ENCODE data around the gene KHDC3L.

KHDC3L gene, protein sequence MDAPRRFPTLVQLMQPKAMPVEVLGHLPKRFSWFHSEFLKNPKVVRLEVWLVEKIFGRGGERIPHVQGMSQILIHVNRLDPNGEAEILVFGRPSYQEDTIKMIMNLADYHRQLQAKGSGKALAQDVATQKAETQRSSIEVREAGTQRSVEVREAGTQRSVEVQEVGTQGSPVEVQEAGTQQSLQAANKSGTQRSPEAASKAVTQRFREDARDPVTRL

DNA sequence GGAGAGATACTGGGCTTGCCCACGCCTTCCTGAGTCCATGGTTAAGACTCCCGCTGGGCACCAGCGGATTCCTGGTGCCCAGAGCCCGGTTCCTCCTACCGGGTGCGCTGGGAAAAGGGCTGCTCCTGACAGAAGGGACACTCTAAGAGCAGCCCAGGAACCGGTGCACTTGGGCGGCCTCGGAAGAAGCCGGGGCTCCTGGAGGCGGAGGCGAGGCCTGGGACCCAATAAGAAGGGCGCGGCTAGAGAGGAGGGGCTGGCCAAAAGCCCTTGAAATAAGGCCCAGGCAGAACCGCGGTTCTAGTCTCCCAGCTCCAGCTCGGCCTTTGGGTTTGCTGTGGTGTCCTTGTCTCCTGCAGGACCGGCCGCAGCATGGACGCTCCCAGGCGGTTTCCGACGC, at the start of gene KHDC3L:
TSS of gene KHDC3L (plus strand) at position 301 of the 400 bp plus-strand sequence. CDS start at position 373, 72 bp downstream.
- no peak for DNase-seq (ENCODE audit: low read depth, low spot score)

DNA sequence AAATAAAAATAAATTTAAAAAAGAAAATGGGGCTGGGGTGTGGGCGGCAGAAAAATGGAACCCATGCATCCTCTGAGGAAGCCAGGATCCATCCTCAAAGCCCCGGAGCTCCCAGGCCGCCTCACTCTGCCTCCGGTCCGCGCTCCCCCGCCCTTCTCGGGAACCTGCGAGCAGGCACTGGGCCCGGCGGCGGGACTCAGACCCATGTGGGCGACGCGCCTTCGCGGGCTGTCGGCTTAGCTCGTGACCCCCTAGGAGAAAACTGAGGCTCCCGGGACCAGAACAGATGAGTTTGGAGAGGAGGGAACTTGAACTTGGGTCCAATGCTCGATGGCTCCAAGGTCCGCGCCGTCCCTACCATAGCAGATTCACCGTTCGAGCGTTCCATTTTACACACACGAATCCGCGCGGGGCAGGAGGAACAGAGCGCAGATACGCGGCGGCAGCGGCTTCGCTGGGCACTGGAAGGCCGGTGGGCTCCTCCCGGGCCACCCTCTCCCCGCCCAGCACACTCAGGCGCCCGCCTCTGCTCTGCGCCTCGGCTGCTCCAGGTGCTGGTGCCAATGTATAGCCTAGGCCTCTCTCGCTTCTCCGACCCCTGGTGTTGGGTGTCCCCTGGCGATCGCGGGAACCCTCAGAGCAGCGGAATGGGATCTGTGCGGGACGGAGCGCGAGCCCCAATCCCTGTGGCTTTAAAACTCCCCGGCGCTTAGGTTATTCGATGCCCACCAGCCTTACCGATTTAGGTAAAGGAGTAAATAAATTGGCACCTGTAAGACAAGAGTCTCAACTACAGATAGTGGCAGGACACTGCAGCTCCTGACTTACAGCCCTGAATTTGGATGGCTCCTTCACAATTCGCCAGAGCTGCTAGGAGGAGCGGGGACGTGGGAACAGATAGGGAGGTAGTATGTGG, 47.6 kb upstream of the KHDC3L start:
- no peak for DNase-seq (ENCODE audit: low read depth, low spot score)

DNA sequence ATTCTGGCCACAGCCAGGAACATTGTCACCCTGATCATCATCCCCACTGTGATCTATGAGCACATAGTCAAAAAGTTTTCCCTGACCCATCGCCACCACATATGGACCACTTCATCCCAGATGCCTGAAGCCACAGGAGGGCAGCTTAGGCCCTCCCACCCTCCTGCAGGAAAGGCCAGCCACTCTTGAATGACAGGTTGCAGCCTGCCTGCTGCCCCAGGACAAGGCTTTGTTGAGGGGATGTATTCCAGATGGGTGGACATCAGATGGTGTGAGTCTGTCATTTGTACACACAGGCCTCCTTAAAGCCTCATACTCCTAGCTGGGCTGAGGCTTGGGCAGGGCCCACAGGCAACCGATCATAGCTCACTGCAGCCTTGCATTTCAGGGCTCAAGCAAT, 39.1 kb upstream of the KHDC3L start:
- DNase-seq (ENCODE audit: low read depth, low spot score) = no peak

DNA sequence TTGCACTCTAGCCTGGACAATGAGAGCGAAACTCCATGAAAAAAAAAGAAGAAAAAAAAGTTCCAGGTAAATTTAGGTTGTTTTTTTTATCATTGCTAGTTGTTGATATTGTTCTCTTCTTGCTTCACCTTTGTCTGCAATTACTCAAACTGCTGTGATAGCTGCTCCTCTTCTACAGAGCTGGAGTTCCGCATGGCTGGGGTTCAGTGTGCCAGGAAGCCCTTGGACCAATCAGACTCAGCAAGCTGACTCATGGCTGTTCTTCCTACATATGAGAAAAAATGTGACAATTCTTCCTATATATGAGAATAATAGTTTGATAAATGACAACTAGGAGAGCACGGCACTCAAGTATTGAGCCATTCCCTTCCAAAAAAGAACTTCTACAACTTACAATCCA, 36.8 kb upstream of the KHDC3L start:
- DNase-seq (ENCODE audit: low read depth, low spot score) = no peak

DNA sequence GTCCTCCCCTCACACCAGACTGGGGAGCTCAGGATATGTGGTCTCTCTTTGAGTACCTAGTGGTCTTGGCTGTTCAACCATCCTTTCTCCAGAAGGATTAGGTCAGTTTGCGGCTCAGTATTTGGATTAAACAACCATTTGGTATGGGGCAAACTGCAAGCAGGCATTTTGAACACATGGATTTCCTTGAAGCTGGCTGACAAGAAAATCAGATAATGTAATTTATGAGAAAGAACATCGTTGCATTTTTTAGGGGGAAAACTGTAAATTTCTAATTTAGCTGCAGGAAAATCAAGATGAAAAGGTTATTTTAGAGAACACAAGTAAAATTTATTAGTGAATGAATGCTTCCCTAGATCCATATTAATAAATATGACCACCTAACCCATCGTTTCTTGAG, 33.7 kb upstream of the KHDC3L start:
- DNase-seq (ENCODE audit: low read depth, low spot score) = no peak

DNA sequence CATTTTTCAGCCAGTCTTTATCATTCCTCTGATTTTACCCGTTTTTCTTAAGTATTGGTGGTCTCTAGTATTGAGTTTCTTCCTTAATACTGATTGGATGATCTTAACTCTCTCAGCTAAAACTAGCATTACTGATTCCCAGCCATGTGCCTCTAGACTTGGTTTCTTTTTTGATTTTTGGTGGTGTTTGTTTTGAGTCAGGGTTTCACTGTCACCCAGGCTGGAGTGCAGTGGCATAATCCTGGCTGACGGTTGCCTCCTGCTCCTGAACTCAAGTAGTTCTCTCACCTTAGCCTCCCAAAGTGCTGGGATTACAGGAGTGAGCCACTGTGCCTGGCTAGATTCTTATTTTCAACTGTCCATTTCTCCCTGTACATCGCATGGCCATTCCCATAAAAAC, 33.3 kb upstream of the KHDC3L start:
- no peak for DNase-seq (ENCODE audit: low read depth, low spot score)

DNA sequence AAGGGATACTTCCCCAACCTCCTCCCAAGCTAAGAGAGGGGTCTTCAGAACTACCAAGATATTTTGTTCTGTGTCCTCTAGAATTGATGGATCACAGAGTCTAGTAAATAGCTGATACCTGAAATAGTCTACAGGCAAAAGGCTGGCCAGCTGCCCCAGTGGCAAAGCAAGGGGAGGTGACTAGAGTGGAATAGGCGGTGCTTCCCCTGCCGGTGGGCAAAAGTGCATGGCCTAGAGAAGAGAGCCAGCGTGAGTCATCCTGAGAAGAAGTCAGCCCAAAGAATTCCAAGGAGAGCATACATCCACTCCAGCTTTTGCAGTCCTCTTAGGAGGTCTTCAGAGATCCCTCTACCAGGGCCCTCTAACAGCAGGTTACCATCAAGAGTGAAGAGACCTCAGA, 23.1 kb upstream of the KHDC3L start:
- DNase-seq (ENCODE audit: low read depth, low spot score) = no peak

DNA sequence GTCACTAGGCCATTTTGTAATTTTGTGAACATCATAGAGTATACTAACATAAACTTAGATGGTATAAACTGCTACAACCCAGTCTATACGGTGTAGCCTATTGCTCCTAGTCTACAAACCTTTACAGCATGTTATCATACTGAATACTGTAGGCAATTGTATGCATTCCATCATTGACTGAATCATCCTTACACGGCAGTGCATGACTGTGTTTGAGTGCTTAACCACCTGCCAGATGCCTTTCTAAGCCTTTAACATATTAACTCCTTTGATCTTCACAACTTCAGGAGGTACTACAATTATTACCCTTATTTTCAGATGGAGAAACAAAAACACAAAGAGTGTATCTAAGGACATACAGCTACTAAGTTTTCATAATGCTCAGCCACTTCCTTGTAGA, 22.4 kb upstream of the KHDC3L start:
- DNase-seq (ENCODE audit: low read depth, low spot score) = no peak

DNA sequence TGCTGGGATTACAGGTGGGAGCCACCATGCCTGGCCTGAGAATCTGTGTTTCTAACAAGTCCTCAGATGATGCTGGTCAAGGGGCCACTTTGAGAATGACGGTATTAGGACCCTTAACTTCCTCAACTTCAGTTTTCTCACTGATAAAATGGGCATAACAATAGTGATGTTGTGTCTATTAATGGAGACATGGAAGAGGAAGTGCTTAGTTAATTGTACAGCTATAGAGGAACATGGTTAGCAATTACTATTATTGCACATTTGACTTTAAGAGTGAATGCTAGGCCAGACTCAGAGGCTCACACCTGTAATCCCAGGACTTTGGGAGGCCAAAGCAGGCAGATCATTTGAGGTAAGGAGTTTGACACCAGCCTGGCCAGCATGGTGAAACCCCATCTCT, 21.1 kb upstream of the KHDC3L start:
- DNase-seq (ENCODE audit: low read depth, low spot score) = no peak

DNA sequence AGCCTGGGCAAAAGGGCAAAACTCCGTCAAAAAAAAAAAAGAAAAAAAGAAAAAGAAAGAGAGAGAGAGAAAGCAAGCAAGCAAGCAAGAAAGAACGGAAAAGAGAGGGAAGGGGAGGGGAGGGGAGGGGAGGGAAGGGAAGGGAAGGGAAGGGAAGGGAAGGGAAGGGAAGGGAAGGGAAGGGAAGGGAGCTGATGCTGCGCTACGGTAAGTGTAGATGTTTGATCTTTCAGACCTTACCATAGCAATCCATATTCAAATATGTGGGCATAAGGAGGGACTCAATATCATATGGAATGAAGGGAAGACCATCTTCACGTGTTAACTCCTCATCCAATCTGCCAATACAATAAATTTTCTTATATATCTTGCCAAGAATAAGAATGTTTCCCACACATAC, 20.3 kb upstream of the KHDC3L start:
- no peak for DNase-seq (ENCODE audit: low read depth, low spot score)

DNA sequence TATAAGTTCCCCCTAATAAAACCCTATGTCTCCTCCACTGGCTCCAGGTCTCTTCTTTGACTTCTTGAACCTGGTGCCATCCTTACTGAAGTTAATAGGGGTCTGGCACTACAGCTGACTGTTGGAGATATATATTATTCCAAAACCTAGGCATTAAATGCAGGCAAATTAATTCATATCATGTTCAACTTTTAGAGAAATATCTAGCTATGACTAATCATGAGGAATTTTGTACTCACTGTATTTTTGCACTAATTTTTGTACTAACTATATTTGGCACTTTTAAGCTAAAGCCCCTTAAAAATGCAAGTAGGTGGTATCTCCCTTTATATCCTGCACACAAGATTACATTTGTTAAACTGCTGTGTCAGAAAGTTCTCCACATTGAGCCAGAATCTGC, 19.3 kb upstream of the KHDC3L start:
- no peak for DNase-seq (ENCODE audit: low read depth, low spot score)

DNA sequence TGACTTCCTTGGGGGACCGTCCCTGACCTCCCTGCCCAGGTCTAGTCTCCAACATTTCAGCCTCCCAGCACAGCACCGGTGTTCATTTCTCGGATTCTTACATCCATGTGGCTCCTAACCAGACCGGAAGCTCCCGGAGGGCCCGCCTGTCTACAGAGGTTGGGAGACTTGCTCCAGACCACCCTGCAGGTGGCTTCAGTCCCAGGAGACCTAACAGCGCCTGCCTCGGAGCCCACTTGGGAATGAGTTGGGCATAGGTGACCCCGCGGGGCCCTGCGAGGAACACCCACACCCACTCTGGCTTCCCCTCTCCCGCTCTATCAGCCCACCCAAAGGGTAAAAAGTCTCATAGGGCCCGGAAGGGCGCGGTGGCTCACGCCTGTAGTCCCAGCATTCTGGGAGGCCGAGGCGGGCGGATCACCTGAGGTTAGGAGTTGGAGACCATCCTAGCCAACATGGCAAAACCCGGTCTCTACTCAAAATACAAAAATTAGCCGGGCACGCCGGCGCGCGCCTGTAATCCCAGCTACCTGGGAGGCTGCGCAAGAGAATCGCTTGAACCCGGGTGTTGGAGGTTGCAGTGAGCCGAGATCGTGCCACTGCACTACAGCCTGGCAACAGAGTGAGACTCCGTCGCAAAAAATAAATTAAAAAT, 13.8 kb upstream of the KHDC3L start:
- DNase-seq (ENCODE audit: low read depth, low spot score) = no peak

DNA sequence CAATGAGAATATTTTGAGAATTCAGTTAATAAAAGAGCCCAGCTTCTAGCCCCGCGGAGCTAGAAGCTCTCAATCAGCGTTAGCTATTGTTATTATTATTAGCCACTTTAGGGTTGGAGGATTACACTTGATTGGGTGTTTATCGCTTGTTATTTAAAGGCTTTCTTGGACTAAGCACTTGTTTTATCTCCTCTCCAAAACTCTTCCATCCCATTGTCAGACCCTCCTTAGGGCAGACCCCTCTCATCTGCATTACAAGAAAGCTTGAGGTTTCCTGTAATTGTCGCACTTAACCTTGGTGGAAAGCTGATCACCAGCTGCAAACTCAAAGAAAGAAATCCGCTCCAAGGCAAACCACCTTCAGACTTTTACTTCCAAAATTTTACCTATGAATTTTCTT, 13.1 kb upstream of the KHDC3L start:
- no peak for DNase-seq (ENCODE audit: low read depth, low spot score)

DNA sequence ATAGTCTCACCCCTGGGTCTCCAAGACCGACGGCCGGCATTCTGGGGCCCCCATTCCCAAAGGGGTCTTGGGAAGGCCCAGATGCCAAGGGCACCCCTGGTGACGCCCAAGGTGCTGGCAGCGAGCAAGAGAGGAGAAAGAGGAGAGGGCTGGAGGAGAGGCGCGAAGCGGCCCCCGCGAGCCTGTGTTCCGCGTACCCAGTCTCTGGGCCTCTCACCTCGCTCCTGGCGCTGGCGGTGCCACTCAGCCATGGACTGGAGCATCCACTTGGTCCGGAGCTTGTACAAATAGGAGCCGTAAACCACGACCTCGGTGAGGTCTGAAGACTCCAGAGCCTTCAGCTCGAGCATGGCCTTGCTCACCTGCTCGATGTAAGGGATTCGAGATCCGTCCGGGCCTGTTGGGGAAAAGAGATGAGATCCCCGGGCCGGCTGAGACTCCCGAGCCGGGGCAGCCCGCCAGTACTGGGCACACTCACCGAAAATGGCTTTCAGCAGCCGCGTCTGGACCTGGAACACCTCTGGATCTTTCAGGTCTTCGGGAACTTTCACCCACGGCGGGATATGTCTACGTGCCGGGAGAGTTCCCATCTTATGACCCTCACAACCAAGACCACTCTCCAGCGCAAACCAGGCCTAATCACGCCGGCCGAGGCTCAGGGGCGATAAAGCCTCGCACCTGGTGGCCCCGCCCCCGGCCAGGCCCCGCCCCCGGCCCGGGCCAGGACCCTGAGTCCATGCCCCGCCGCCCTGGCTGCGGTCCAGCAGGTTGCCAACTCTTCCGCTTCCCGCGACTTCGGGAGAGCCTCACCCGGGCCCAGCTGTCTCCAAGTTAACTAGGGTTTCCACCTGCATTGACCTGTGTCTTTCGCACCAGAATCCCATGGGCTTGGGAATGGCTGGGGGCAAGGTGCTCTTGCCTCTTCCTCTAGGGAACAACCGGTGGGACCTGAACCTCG, 8.5 kb upstream of the KHDC3L start, which contains the start of gene DPPA5:
TSS of gene DPPA5 (minus strand) at position 641 of the 958 bp plus-strand sequence. CDS start at position 590, 51 bp downstream.
- no peak for DNase-seq (ENCODE audit: low read depth, low spot score)

DNA sequence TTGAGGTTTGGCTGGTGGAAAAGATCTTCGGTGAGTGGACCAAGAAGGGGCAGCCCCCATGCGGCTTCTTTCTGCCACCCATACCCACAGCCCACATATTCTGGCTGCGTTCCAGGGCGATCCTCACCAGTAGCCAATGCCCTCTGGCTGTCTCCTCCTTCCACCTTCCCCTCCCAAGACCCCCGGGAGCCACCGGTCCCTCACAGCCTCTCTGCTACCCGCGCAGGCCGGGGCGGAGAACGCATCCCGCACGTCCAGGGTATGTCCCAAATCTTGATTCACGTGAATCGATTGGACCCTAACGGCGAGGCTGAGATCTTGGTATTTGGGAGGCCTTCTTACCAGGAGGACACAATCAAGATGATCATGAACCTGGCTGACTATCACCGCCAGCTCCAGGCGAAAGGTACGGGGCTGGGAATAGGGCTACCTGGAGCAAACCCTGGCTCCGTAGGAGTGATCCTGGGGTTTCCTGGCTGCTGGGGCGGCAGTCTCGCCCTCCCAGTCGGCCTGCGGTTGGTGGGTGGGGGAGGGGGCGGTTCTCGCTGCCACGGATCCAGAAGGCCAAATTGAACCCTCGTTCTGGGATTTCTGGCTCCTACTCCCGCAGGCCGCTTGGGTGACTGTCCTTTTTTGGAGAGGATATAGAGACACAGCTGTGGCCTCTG, 545 bp downstream of the KHDC3L start:
- no peak for DNase-seq (ENCODE audit: low read depth, low spot score)

DNA sequence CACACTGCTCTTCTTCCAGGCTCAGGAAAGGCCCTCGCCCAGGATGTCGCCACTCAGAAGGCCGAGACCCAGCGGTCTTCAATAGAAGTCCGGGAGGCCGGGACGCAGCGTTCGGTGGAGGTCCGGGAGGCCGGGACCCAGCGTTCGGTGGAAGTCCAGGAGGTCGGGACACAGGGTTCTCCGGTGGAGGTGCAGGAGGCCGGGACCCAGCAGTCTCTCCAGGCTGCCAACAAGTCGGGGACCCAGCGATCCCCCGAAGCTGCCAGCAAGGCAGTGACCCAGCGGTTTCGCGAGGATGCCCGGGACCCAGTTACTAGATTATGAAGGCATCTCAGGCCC, 1.0 kb downstream of the KHDC3L start:
- no peak for DNase-seq (ENCODE audit: low read depth, low spot score)

DNA sequence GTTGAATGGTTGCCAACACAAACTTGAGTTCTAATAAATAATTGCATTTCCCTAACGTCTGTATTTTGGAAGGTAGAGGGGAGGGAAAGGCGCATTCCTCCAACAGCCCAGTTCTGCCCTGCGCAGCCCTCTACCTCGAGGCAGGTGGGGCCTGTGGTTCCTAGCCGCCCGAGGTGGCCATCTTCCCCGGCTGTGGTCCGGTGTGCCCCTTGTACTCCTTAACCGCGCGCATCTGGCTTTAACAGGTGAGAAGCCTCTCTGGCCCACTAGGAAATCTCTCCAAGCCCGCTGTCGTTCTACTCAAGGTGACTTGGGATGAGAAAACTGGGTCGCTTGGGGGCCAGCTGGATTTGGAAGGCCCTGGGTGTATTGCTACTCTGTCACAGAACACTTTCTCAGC, 1.7 kb downstream of the KHDC3L start:
- DNase-seq (ENCODE audit: low read depth, low spot score) = no peak

DNA sequence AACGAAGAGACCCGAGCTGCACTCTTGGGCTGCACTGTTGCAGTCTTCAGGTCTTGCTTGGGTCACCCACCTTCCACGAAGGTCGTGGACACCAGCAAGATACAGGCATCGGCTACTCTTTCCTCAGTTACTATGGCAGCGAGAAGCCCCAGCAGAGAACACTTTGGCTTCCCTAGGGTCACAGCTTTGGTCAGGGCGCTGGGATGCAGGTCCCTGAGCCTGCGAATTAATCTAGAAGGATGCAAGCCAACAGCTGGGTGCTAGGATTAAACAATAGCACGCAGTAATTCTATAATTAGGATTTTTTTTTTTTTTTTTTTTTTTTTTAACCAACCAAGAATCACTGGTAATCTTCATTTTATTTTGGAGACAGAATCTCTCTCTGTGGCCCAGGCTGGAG, 2.1 kb downstream of the KHDC3L start:
- no peak for DNase-seq (ENCODE audit: low read depth, low spot score)

DNA sequence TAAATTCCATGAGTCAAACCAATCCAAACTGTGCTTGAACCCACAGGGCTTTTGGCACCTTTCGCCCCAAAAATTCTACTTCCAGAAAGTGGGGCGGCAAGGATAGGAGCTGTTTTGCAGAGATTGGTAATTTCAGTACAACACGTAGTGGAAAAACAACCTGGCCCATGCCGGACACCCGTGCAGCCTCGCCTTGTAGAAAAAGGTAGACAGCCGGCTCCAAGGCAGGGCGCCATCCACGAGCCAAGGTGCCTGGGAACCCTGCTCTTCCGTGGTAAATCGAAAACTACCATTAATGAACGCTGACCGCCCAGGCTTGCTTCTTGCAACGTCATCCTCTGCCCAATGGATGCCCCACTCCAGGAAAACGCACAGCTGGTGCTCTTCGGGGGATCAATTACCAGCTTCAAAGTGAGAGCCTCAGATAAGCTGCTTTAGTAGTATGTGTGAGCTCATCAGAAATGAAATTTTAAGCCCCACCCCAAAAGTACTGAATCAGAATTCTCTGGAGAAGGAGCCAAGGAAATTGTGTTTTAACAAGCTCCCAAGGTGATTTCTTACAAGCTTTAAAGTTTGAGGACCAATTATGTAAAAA, 5.4 kb downstream of the KHDC3L start:
- no peak for DNase-seq (ENCODE audit: low read depth, low spot score)

DNA sequence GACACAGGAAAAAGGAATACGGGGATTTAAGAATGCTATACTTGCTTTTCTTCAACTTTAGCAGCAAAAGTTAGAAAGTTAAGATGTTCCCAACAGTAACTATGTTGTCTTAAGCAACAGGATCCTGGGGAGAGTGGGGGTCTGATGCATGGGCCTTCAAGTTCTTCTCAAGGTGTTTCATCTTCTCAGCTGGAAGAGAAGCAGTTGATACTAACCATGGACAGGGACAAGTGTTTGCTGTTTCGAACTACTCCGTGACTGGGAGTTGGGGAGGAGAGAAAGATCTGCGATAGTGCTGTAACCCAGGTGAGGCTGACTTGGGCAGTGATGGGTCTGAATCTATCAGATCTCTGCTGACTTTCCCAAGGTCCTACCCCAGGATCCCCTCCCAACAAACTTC, 6.2 kb downstream of the KHDC3L start:
- no peak for DNase-seq (ENCODE audit: low read depth, low spot score)

DNA sequence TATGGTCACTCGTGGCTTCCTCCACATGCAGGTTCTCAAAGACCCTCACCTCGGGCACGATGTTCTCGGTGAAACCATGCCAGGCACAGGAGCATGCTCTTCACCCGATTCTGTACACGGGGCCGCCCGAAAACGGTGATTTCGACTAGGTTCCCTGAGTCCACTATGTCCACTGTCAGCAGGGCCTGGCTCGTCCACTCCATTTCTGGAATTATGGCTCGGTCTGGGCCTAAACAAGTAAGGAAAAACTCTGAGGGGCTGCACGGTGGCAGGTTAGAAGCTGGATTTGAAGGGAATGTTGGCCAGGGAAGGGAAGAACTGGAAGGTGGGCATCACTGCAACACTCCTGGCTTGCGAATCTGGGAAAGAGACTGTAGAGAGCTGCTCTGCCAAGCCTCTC, 6.7 kb downstream of the KHDC3L start:
- DNase-seq (ENCODE audit: low read depth, low spot score) = no peak
